ENCODE measurements around the gene DNAAF8.

The DNAAF8 gene

GRCh38 chr16:4692460-4693295 lies 41.7 kb upstream of the DNAAF8 start:
- TF ChIP-seq CTCF (IDR thresholded peaks at IDR 0.05; ENCODE audit: control insufficient read depth, insufficient read depth, low read depth, low read length, missing control alignments) = no peak
- no peak for DNase-seq (ENCODE audit: low read depth)
- peak overlapping the region; percentile 73 for H3K4me3 ChIP-seq (ENCODE audit: control insufficient read depth, low read depth, low read length)

DNA sequence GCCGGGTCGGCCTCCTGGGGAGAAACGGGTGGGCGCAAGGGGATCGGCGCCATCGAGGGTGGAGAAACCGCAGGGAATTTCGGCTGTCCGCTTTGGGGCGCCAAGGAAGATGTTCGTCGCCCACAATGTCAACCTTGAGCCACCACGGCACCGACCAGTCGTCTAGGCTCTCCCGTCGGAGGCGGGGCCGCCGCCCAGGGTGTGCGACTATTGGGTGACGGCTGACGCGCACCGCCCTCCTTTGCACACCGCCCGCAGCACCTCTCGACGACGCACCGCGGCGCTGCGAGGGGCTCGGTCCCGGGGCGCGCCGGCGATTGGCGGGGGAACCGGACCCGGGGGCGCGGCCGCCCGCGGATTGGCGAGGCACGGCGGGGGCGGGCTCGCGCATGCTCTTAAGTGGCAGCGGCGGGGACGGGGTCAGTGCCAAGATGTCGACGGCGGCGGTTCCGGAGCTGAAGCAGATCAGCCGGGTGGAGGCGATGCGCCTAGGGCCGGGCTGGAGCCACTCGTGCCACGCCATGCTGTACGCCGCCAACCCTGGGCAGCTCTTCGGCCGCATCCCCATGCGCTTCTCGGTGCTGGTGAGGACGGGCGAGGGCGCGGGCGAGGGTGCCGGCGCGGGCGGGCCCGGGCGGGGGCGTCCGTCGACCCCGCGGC lies 40.9 kb upstream of the DNAAF8 start, which contains the start of gene NUDT16L1:
TSS of gene NUDT16L1 (plus strand) at position 267 of the 660 bp plus-strand sequence. CDS start at position 432, 165 bp downstream.
- peak within 1 kb of the TSS; percentile 73 for H3K4me3 ChIP-seq (ENCODE audit: control insufficient read depth, low read depth, low read length)
- TF ChIP-seq CTCF (IDR thresholded peaks at IDR 0.05; ENCODE audit: control insufficient read depth, insufficient read depth, low read depth, low read length, missing control alignments) = no peak
- DNase-seq (ENCODE audit: low read depth) = peak; percentile 60

GRCh38 chr16:4693956-4694641 lies 40.2 kb upstream of the DNAAF8 start:
- no peak for TF ChIP-seq CTCF (IDR thresholded peaks at IDR 0.05; ENCODE audit: control insufficient read depth, insufficient read depth, low read depth, low read length, missing control alignments)
- H3K4me3 ChIP-seq (ENCODE audit: control insufficient read depth, low read depth, low read length) = peak overlapping the region; percentile 70
- peak; percentile 24 for DNase-seq (ENCODE audit: low read depth)

DNA sequence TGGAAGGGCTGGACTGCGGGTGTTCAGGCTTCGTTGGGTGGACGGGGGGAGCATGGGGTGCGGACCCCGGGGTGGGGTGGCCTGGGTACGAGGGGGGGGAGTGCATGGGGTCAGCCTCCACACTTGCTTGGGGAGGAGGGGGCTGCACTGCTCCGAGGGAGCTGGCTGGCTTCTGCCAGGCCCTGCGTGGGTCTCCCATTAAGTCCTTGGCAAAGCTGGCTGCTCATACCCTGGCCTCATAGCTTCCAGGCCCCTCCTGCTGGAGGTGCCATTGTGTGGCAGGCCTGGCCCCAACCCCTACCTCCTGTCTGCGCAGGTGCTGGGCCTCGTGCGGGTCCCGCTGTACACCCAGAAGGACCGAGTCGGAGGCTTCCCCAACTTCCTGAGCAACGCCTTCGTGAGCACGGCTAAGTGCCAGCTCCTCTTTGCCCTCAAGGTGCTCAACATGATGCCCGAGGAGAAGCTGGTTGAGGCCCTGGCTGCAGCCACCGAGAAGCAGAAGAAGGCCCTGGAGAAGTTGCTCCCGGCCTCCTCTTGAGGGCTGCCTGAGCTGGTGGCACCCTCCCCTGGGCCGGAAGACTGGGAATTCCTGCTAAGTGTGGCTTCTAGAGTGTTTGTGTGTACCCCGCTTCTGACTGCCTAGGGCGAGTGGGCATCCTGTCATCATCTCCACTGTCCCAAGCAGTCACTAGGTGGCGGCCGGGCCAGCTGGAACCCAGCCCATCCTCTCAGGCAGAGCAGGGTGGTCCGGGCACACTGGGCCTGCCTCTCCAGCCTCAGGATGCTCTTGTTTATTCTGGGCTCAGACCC lies 39.5 kb upstream of the DNAAF8 start:
- peak; percentile 6 for TF ChIP-seq CTCF (IDR thresholded peaks at IDR 0.05; ENCODE audit: control insufficient read depth, insufficient read depth, low read depth, low read length, missing control alignments)
- no peak for DNase-seq (ENCODE audit: low read depth)
- H3K4me3 ChIP-seq (ENCODE audit: control insufficient read depth, low read depth, low read length) = peak overlapping the region; percentile 70

DNA sequence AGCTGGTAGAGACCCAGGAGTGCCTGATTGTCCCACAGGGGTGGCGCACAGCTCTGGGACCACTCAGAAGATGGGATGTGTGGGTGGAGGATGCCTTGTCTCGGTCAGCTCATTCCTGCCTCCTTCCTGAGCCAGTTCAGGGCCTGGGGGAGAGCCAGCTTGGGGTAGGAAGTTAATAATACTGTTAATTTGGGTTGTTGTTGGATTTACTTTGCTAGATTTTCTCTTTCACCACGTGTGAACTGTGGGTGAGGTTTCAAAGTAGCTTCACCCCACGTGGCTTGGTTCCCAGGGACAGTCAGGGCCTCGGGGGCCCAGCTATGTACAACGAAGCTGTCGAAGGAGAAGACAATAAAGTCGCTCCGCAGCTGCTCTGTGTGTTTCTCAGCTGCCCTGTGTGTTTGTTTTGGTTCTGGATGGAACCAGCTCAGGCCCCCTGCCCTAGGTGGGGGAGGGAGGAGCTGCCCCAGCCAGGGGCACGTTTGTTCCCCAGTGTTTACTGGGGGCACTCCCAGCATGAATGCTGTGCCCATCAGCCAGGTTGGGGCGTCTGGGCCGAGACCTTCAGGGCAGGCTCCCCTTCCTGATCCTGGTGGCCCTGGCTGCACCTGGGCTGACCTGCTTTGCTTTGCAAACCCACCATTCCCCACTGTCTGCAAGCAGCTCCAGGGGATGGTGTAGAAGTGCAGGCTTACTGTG lies 38.7 kb upstream of the DNAAF8 start:
- H3K4me3 ChIP-seq (ENCODE audit: control insufficient read depth, low read depth, low read length) = no peak overlapping the region
- TF ChIP-seq CTCF (IDR thresholded peaks at IDR 0.05; ENCODE audit: control insufficient read depth, insufficient read depth, low read depth, low read length, missing control alignments) = no peak

More for the DNA sequence above, 38.7 kb upstream of the DNAAF8 start:
- DNase-seq (ENCODE audit: low read depth) = no peak
